GM12892 (cell line): Measurements from ENCODE around the gene SLC39A11.

ENCODE experiments used
- POLR2A ChIP-seq: IDR thresholded peaks from 2 replicates; pipeline ENCODE4 v1.6.1; 2011; ENCODE audit warnings: low read depth, low read length, control low read depth
- POLR2AphosphoS5 ChIP-seq: IDR thresholded peaks from 2 replicates; pipeline ENCODE4 v1.6.1; 2011; ENCODE audit warnings: low read depth, low read length, control low read depth

DNA sequence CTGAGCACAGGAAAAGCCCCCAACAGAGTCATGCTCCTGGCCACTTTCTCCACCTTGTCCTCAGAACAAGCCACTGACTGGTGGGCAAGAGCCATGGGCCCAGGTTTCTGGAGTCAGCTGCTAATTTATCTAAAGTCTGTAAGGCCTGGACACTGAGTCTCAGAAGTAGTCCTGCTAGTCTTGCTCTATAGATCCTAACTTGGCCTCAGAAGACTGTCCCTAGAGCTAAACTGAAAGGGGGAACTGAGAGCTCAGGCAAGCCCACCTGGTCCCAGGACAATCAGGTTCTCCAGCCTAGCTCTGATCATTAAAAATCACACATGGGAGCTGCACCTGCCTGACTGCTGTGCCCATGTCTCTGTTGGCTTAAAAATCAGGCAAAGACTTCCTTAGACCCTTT is 485.8 kb downstream of the SLC39A11 start:
- TF ChIP-seq POLR2A (no peak), POLR2AphosphoS5 (no peak)
